ENCODE measurements around the gene P2RX2.

- TF ChIP-seq EZH2 (IDR thresholded peaks at IDR 0.05), result no peak
- no peak for TF ChIP-seq POLR2AphosphoS5 (IDR thresholded peaks at IDR 0.05; ENCODE audit: borderline replicate concordance, low read depth, low read length)
These were observed 13.1 kb downstream of the P2RX2 start for GRCh38 chr12:132631666-132632065.

All from SK-N-MC (cell line).